ENCODE measurements around the gene ZBTB6. TPM values are rescaled to one million over a fixed set of nuclear protein-coding genes. Genes with fewer than 3 reads are reported as not detected.
"Not testable (repeated sequence)": the region's sequence is repeated elsewhere in the genome, so short reads cannot be mapped to it uniquely, and the experiment has no call there.

Gene ZBTB6
- total RNA-seq, 2 donors from 2014 or later: 3.3 to 5.7 TPM

DNA sequence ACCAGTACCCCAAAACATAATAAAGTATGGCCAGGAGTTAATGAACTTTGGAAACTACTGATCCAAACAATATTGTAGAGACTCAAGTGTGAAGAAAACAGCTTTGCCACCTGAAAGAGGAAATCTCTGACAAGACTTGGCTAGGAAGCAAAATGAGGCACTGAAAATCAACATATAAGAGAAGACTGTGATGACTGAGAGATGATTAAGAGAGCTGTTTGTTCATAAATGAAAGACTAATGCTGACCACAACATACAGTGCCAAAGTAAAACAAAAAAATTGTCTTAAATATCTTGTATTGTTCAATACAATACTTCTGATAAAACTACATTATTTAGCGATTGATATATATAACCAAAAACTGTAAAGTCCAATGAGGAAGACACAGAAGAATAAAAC lies 15.2 kb downstream of the ZBTB6 start:
- H3K4me3 ChIP-seq: no peak overlapping the region
- no peaks in the 10 kb centered on the region for H3K9me3 ChIP-seq
- 96% methylated on average over 1 of the region's 1 CpG for WGBS, 2 donors
- H3K27me3 ChIP-seq: no peaks in the 10 kb centered on the region
- no peak overlapping the region for H3K27ac ChIP-seq
- ATAC-seq: no peak
- peaks cover 8% of the 10 kb centered on the region for H3K4me1 ChIP-seq
- TF ChIP-seq CTCF (IDR thresholded peaks at IDR 0.05) (no peak), POLR2A (IDR thresholded peaks at IDR 0.05) (no peak)
- no peak for DNase-seq
- intact Hi-C loops (cut with DNase I): no loop called here
- peaks cover 0 to 2% of the 10 kb centered on the region in 2 donors for H3K36me3 ChIP-seq (replicated peaks in 1 of 2; ENCODE audit: insufficient read depth in 1 of 2, low read depth in 2 of 2)

GRCh38 chr9:122888480-122888879 lies 24.6 kb downstream of the ZBTB6 start:
- DNase-seq (no peak), ATAC-seq (no peak)
- no peak for TF ChIP-seq CTCF (IDR thresholded peaks at IDR 0.05)
- TF ChIP-seq POLR2A (IDR thresholded peaks at IDR 0.05): no peak
- Histone ChIP-seq H3K4me1 (no peaks in the 10 kb centered on the region), H3K9me3 (no peaks in the 10 kb centered on the region), H3K36me3 (replicated peaks in 1 of 2; ENCODE audit: insufficient read depth in 1 of 2, low read depth in 2 of 2) (peaks cover 0 to 17% of the 10 kb centered on the region in 2 donors), H3K27me3 (no peaks in the 10 kb centered on the region), H3K27ac (no peak overlapping the region), H3K4me3 (no peak overlapping the region)
- intact Hi-C loops (cut with DNase I): loop anchor here (10.0 kb wide), 1 partner anchor 106 kb away; no protein-coding TSS in a partner anchor
- 76 to 79% methylated on average over 3 of the region's 3 CpGs for WGBS, 2 donors

GRCh38 chr9:122883125-122883524 lies 30.0 kb downstream of the ZBTB6 start:
- Histone ChIP-seq H3K27me3 (no peaks in the 10 kb centered on the region), H3K36me3 (replicated peaks in 1 of 2; ENCODE audit: insufficient read depth in 1 of 2, low read depth in 2 of 2) (peaks cover 6 to 13% of the 10 kb centered on the region in 2 donors), H3K27ac (no peak overlapping the region), H3K9me3 (no peaks in the 10 kb centered on the region), H3K4me3 (no peak overlapping the region), H3K4me1 (no peaks in the 10 kb centered on the region)
- ATAC-seq (no peak), DNase-seq (no peak)
- no peak for TF ChIP-seq POLR2A (IDR thresholded peaks at IDR 0.05)
- TF ChIP-seq CTCF (IDR thresholded peaks at IDR 0.05): no peak
- intact Hi-C loops (cut with DNase I): loop anchor here (10.0 kb wide), 1 partner anchor 112 kb away; no protein-coding TSS in a partner anchor
- WGBS, 2 donors: 88 to 89% methylated on average over 2 of the region's 2 CpGs

GRCh38 chr9:122879443-122879842 lies 33.7 kb downstream of the ZBTB6 start:
- Histone ChIP-seq H3K36me3 (replicated peaks in 1 of 2; ENCODE audit: insufficient read depth in 1 of 2, low read depth in 2 of 2) (peaks cover 6 to 20% of the 10 kb centered on the region in 2 donors), H3K27me3 (no peaks in the 10 kb centered on the region), H3K4me3 (no peak overlapping the region), H3K4me1 (no peaks in the 10 kb centered on the region), H3K27ac (no peak overlapping the region), H3K9me3 (no peaks in the 10 kb centered on the region)
- ATAC-seq (no peak), DNase-seq (no peak)
- TF ChIP-seq CTCF (IDR thresholded peaks at IDR 0.05): no peak
- no peak for TF ChIP-seq POLR2A (IDR thresholded peaks at IDR 0.05)
- intact Hi-C loops (cut with DNase I): no loop called here
- 58 to 59% methylated on average over 2 of the region's 2 CpGs for WGBS, 2 donors

- DNase-seq: no peak
- intact Hi-C loops (cut with DNase I): no loop called here
- TF ChIP-seq POLR2A (IDR thresholded peaks at IDR 0.05) (no peak), CTCF (IDR thresholded peaks at IDR 0.05) (no peak)
- WGBS, 2 donors: 86 to 93% methylated on average over 1 of the region's 1 CpG
- Histone ChIP-seq H3K27me3 (no peaks in the 10 kb centered on the region), H3K4me1 (no peaks in the 10 kb centered on the region), H3K4me3 (no peak overlapping the region), H3K27ac (no peak overlapping the region), H3K36me3 (replicated peaks in 1 of 2; ENCODE audit: insufficient read depth in 1 of 2, low read depth in 2 of 2) (peaks cover 6 to 22% of the 10 kb centered on the region in 2 donors), H3K9me3 (no peaks in the 10 kb centered on the region)
- no peak for ATAC-seq
Observed at GRCh38 chr9:122875523-122875922, 37.6 kb downstream of the ZBTB6 start.

DNA sequence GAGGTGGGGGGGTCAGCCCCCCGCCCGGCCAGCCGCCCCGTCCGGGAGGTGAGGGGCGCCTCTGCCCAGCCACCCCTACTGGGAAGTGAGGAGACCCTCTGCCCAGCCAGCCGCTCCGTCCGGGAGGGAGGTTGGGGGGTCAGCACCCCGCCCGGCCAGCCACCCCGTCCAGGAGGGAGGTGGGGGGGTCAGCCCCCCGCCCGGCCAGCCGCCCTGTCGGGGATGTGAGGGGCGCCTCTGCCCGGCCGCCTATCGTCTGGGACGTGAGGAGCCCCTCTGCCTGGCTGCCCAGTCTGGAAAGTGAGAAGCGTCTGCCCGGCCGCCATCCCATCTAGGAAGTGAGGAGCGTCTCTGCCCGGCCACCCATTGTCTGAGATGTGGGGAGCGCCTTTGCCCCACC lies 45.8 kb downstream of the ZBTB6 start:
- H3K4me1 ChIP-seq; H3K36me3 ChIP-seq (replicated peaks in 1 of 2; ENCODE audit: insufficient read depth in 1 of 2, low read depth in 2 of 2); ATAC-seq; H3K4me3 ChIP-seq; H3K27ac ChIP-seq; H3K9me3 ChIP-seq; intact Hi-C loops (cut with DNase I); H3K27me3 ChIP-seq; DNase-seq: not testable (repeated sequence)
- no CpG with 5 or more reads among the region's 27 CpGs for WGBS, 2 donors
